GM08714 (cell line): ENCODE results near the gene BDKRB1.

Experiments
- H3K4me3 ChIP-seq: fragments of 200-500 bp; sonication (Bioruptor generic); 2 replicates; pipeline ENCODE4 v1.5.1; 2014; ENCODE audit warnings: mild to moderate bottlenecking, low read length, inconsistent platforms
- ZNF274 ChIP-seq: IDR thresholded peaks from 2 replicates; pipeline ENCODE4 v1.6.1; 2012; ENCODE audit warnings: mild to moderate bottlenecking, low read depth, low read length

Gene BDKRB1

GRCh38 chr14:96261772-96262655 is 6.0 kb downstream of the BDKRB1 start:
- H3K4me3 ChIP-seq = no peak overlapping the region
- TF ChIP-seq ZNF274 = no peak

GRCh38 chr14:96263347-96264199 is 7.6 kb downstream of the BDKRB1 start:
- H3K4me3 ChIP-seq = no peak overlapping the region
- no peak for TF ChIP-seq ZNF274

DNA sequence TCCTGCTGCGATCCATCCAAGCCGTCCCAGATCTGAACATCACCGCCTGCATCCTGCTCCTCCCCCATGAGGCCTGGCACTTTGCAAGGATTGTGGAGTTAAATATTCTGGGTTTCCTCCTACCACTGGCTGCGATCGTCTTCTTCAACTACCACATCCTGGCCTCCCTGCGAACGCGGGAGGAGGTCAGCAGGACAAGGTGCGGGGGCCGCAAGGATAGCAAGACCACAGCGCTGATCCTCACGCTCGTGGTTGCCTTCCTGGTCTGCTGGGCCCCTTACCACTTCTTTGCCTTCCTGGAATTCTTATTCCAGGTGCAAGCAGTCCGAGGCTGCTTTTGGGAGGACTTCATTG is 8.2 kb downstream of the BDKRB1 start:
- H3K4me3 ChIP-seq = no peak overlapping the region
- TF ChIP-seq ZNF274 = no peak

DNA sequence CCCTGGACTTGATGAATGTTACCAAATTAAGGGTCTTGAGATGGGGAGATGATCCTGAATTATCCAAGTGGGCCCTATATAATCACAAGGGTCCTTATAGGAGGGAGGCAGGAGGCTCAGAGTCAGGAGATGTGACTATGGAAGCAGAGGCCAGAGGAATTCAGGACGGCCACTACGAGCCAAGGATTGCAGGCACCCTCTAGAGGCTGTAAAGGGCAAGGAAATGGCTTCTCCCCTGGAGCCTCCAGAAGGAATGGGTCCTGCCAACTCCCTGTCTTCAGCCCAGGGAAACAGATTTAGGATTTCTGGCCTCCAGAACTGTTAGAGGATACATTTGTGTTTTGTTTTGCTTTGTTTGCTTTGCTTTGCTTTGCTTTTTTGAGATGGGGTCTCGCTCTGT is 8.8 kb downstream of the BDKRB1 start:
- no peak for TF ChIP-seq ZNF274
- H3K4me3 ChIP-seq = no peak overlapping the region

DNA sequence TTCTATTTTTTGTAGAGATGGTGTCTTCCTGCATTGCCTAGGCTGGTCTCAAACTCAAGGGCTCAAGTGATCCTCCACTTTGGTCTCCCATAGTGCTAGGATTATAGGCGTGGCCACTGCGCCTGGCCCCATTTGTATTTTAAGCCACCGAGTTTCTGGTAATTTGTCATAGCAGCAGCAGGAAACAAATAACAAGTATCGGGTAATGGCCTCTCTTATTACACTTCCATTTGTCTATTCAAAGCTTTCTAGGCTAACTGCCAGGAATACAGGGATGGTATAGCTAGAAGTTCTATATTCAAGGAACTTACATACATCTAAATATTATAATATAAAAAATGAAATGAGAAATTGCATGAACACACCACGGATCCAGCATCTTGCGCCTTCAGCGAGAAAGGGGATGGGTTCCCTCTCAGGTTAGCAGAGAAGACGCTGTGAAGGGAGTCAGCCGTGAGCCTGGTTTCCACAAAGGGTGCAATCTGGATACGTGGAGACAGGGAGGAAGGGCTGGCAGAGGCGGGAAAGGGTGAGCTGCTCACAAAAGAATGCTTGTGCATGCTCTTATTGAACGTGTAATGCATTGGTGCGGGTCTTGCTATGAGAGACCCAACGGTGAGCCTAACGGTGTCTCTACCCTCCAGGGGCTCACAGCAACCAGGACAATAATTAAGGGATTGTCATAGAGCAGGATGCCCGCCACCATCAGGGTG is 9.5 kb downstream of the BDKRB1 start:
- TF ChIP-seq ZNF274 = no peak
- H3K4me3 ChIP-seq = no peak overlapping the region

GRCh38 chr14:96267336-96267735 is 11.3 kb downstream of the BDKRB1 start:
- H3K4me3 ChIP-seq = no peak overlapping the region
- no peak for TF ChIP-seq ZNF274

GRCh38 chr14:96267916-96268315 is 11.9 kb downstream of the BDKRB1 start:
- no peak for TF ChIP-seq ZNF274
- H3K4me3 ChIP-seq = no peak overlapping the region

DNA sequence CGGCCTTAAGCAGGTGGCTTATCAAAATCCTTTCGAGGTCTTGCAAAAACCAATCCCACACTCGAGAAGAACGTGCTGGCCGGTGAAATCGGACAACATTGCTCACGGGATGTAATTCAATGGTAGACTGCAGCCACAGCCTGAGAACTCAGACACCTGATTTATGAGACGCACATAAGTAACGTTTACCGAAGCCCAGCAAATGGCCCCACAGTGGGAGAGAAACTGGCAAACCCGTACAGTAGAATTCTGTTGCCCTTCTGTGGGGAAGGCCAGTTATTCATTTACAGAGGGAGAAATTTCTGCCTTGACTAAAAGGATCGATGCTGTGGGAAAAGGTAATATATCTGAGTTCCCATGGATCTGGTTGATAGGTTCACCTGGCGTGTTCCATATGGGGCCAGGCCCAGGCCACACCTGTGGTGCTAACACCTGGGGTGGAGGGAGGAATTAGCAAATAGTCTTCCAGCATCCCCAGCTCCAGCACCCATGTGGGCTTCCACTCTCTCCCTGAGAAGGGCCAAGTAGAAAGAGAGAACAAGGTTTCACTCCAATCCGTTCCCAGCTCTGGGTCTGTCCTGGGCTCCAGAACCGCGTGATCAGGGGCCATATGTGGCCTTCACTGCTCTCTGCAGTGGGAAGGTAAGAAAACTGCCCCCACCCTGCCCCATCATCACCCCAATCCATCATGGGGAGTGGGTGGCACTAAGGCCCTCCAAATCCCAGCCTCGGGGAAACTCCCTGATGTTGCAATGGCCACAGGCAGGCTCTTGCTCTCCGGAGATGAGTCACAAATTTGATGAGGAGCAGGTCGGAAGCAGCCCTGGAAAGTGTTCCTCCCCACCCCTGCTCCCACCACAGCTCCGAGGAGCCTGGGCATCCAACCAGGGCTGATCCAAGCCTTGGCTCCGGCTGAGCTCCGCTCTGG is 12.7 kb downstream of the BDKRB1 start:
- no peak overlapping the region for H3K4me3 ChIP-seq

GRCh38 chr14:96269359-96269710 is 13.3 kb downstream of the BDKRB1 start:
- TF ChIP-seq ZNF274 = no peak
- H3K4me3 ChIP-seq = no peak overlapping the region

More for the DNA sequence above, 12.7 kb downstream of the BDKRB1 start:
- TF ChIP-seq ZNF274 = no peak

DNA sequence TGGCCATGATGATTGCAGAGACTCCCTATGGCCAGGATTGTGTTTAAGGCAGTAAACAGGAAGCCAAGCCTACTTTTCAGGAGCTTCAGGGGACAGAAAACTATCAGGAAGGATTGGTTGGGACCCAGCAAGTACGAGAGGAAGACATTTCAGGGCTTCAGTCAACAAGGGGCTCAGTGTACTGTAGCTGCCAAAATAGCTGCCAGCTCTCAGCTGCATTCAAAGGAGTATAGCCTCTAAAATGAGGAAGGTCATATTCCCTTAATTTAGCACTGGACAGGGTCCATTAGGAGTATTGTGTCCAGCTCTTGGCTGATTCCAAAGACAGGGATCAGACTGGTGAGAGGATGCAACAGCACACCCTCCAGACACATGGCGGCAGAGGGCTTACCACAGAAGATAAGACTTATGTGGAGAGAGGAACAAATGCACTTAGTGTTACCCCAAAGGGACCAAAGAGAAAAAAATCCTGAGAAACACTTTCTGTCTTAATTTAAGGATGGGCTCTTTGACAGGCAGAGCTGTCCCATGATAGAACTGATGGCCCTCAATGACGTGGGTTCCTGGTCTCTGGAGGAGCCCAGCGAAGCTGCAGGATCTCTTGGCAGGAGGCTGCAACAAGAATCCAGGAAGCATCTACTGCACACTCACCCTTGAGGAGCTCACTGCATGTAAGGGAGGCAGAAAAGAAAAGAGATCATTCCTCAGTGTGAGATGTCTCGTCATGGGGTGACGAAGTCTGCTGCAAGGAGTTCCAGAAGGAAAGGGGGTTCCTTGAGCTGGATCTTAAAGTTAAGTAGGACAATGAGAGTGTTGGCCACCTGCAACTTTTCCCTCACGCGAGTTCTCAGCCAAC is 14.8 kb downstream of the BDKRB1 start:
- no peak for TF ChIP-seq ZNF274
- H3K4me3 ChIP-seq = no peak overlapping the region

DNA sequence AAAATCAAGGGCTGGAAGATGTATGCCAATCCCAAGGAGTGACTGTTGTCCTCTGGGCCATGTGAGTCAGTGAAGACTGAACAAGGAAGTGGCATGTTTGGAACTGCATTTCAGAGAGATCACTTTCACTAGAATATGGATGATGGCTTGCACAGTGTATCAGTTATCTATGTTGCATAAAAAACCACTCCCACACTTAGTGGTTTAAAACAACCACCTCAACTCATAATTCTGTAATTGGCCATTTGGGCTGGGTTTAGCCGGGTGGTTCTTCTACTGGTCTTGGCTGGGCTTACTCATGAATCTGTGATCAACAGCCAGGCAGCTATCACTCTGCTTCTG is 15.4 kb downstream of the BDKRB1 start:
- TF ChIP-seq ZNF274 = no peak
- no peak overlapping the region for H3K4me3 ChIP-seq

GRCh38 chr14:96272777-96273473 is 16.9 kb downstream of the BDKRB1 start:
- no peak overlapping the region for H3K4me3 ChIP-seq
- TF ChIP-seq ZNF274 = no peak
